Retinal pigment epithelial cell (primary cell): ENCODE measurements around the gene ANKRD11.

Experiments used
- DNase-seq: peaks from one replicate; pipeline ENCODE4 v3.0.0-alpha.2; 2010; ENCODE audit warnings: low read depth
- H3K4me3 ChIP-seq: 2 replicates; pipeline ENCODE4 v1.5.1; 2011; ENCODE audit warnings: mild to moderate bottlenecking, low read length, control low read depth, moderate library complexity
- TF ChIP-seq, protein P1 (sequence below): conservative IDR thresholded peaks from 2 replicates; pipeline ENCODE4 v1.5.1; 2011; ENCODE audit warnings: low read depth, low read length, control low read depth, inconsistent platforms

The ANKRD11 gene

GRCh38 chr16:89444151-89444723, 46.1 kb downstream of the ANKRD11 start:
- TF ChIP-seq, protein P1, sequence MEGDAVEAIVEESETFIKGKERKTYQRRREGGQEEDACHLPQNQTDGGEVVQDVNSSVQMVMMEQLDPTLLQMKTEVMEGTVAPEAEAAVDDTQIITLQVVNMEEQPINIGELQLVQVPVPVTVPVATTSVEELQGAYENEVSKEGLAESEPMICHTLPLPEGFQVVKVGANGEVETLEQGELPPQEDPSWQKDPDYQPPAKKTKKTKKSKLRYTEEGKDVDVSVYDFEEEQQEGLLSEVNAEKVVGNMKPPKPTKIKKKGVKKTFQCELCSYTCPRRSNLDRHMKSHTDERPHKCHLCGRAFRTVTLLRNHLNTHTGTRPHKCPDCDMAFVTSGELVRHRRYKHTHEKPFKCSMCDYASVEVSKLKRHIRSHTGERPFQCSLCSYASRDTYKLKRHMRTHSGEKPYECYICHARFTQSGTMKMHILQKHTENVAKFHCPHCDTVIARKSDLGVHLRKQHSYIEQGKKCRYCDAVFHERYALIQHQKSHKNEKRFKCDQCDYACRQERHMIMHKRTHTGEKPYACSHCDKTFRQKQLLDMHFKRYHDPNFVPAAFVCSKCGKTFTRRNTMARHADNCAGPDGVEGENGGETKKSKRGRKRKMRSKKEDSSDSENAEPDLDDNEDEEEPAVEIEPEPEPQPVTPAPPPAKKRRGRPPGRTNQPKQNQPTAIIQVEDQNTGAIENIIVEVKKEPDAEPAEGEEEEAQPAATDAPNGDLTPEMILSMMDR, result no peak
- H3K4me3 ChIP-seq, result no peak overlapping the region
- DNase-seq, result no peak

DNA sequence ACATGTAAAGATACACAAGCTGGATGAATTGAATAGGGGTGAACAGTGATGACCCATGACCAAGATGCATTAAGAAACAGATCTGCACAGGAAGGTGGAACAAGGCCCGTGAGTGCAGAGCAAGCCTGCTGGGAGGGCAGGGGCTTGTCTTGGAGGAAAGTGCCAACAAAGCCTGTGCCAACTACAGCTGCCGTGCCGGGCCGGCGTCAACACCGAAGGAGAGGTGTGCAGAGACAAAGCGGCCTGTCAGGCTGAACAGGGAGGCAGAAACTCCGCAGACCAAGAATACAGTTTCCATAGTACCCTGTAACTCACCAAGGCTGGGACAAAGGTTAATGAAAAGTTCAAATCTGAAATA, 46.7 kb downstream of the ANKRD11 start:
- TF ChIP-seq, protein P1, result no peak
- H3K4me3 ChIP-seq, result no peak overlapping the region
- no peak for DNase-seq

- TF ChIP-seq, protein P1, result peak; percentile 39
- H3K4me3 ChIP-seq, result no peak overlapping the region
- peak; percentile 79 for DNase-seq
Measured at GRCh38 chr16:89442990-89443726, 47.2 kb downstream of the ANKRD11 start.

- no peak for DNase-seq
- TF ChIP-seq, protein P1, result no peak
- no peak overlapping the region for H3K4me3 ChIP-seq
Measured at GRCh38 chr16:89442588-89442987, 47.8 kb downstream of the ANKRD11 start.

DNA sequence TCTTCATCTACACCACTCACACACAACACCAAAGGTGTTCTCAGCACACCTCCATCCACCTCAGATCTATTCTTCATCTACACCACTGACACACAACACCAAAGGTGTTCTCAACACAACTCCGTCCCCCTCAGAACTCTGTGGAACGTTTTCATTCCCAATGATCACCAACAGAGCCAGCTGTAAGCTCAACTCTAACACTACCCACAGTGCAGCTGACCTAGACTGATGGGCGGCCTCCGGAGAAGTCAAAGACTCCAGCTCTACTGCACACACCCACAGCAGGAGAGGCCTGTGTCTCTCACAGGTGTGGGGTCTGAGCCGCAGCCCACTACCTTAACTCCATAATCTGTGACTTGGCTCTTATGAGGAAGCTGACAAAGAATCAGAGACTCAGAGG, 50.7 kb downstream of the ANKRD11 start:
- no peak for DNase-seq
- TF ChIP-seq, protein P1, result no peak
- no peak overlapping the region for H3K4me3 ChIP-seq

- TF ChIP-seq, protein P1, result no peak
- no peak overlapping the region for H3K4me3 ChIP-seq
- no peak for DNase-seq
Measured at GRCh38 chr16:89437991-89438390, 52.4 kb downstream of the ANKRD11 start.
